Right forelimb (tissue), 1 donor: ENCODE data around the gene UGT1A3.

ENCODE experiments used
- DNase-seq: peaks from one replicate; pipeline ENCODE4 v3.0.0-alpha.2; 2018

Gene UGT1A3

DNA sequence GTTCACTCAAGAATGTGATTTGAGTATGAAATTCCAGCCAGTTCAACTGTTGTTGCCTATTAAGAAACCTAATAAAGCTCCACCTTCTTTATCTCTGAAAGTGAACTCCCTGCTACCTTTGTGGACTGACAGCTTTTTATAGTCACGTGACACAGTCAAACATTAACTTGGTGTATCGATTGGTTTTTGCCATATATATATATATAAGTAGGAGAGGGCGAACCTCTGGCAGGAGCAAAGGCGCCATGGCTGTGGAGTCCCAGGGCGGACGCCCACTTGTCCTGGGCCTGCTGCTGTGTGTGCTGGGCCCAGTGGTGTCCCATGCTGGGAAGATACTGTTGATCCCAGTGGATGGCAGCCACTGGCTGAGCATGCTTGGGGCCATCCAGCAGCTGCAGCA, 31.2 kb downstream of the UGT1A3 start, which contains the start of gene UGT1A1:
Gene UGT1A1 (plus strand): TSS at position 228 of the 400 bp plus-strand sequence. CDS start 18 bp downstream, at position 246.
- DNase-seq, result no peak

DNA sequence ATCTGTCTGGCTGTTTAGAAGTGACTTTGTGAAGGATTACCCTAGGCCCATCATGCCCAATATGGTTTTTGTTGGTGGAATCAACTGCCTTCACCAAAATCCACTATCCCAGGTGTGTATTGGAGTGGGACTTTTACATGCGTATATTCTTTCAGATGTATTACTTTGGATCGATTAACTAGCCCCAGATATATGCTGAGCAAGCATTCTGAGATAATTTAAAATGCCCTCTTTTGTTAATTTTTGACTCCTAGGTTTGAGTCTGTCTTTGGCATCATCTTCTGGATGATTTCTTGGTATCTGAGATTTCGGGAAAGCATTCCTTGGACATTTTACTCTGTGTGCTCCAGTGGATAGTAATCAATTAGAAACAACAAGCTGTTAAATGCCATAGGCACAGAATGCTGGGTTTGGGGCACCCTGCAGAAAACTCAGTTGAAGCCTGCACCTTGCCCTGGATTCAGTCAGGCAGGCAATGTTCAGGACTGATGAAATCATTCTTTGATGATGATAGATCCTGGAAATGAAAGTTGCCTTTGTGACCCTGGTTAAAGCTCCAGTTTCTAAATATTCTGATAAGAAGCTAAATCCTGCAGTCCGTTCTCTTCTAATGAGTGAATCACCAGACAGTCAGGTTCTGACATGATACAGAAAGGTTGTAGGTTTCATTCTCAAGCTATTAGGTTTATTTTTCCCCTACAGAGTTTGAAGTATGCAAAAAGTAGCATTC, 32.4 kb downstream of the UGT1A3 start:
- no peak for DNase-seq

DNA sequence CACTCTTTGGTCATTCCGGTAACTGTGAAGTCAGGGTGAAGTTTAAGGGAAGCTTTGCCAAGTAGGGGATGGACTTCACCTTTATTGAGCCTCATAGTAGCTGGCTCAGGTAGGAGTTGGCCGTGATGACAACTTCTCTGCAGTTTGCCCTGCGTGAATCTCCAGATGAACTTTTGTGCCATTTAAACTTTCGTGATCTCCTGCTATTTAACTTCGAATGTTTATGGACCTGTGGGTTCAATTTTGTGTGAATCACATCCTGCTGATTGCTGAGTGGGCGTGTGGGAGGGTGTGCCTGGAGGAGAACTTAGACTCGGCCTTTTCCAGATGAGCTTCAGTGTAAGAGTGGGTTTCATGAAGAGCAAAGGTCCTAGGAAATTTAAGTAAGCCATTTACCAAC, 35.4 kb downstream of the UGT1A3 start:
- DNase-seq, result no peak

DNA sequence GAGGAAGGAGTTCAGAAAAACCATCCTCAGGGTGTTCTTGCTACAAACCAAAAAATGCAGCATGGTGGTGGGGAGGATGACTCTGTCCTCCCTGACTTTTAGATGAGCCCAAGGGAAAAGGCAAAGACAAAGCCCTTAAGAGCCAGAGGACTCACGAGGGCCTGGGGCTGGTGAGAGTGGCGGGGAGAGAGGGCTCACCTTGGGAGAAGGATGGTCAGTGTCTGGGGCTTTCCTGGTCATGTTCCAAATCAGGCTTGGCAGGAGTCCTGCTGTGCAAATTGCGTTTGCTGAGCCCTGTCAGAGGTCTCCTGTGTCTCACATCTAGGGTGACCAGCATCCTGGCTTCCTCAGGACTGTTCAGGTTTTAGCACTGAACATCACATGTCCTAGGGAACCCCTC, 35.9 kb downstream of the UGT1A3 start:
- DNase-seq, result no peak

DNA sequence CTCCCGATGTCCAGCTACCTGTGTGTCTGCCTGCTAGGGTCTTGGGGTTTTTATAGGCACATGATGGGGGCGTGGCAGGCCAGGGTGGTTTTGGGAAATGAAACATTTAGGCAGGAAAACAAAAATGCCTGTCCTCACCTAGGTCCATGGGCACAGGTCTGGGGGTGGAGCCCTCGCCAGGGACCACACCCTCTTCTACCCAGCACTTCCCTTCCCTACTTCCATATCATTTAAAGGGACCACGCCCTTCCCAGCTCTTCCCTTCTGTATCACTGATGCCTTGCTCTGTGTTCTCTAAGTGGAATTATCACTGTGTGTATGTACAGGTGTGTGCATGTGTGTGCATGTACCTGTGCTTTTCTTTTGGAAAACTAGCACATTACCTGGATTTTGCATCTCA, 37.6 kb downstream of the UGT1A3 start:
- DNase-seq, result no peak

DNA sequence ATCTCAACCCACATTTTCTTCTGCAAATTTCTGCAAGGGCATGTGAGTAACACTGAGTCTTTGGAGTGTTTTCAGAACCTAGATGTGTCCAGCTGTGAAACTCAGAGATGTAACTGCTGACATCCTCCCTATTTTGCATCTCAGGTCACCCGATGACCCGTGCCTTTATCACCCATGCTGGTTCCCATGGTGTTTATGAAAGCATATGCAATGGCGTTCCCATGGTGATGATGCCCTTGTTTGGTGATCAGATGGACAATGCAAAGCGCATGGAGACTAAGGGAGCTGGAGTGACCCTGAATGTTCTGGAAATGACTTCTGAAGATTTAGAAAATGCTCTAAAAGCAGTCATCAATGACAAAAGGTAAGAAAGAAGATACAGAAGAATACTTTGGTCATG, 39.2 kb downstream of the UGT1A3 start:
- no peak for DNase-seq

DNA sequence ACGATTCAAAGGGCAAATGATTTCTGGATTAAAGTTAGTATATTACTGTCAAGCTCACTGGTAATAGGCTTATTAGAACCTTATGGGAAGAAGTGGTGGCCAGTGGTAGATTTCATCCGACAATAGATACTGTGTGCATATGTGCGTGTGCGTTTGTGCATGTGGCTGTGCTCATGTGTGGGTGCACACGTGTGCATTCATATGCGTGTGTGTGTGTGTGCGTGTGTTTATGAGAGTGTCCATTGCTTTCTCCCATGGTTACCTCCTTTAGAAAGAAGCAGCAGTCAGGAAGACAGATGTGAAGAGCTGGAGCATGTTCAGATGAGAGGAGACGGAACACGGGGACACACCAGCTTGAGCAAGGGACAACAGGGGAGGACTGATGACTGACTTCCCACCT, 40.4 kb downstream of the UGT1A3 start:
- no peak for DNase-seq

DNA sequence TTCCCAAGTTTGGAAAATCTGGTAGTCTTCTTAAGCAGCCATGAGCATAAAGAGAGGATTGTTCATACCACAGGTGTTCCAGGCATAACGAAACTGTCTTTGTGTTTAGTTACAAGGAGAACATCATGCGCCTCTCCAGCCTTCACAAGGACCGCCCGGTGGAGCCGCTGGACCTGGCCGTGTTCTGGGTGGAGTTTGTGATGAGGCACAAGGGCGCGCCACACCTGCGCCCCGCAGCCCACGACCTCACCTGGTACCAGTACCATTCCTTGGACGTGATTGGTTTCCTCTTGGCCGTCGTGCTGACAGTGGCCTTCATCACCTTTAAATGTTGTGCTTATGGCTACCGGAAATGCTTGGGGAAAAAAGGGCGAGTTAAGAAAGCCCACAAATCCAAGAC, 43.3 kb downstream of the UGT1A3 start:
- no peak for DNase-seq

DNA sequence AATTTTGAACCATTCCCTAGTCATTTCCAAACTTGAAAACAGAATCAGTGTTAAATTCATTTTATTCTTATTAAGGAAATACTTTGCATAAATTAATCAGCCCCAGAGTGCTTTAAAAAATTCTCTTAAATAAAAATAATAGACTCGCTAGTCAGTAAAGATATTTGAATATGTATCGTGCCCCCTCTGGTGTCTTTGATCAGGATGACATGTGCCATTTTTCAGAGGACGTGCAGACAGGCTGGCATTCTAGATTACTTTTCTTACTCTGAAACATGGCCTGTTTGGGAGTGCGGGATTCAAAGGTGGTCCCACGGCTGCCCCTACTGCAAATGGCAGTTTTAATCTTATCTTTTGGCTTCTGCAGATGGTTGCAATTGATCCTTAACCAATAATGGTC, 43.7 kb downstream of the UGT1A3 start:
- DNase-seq, result no peak

DNA sequence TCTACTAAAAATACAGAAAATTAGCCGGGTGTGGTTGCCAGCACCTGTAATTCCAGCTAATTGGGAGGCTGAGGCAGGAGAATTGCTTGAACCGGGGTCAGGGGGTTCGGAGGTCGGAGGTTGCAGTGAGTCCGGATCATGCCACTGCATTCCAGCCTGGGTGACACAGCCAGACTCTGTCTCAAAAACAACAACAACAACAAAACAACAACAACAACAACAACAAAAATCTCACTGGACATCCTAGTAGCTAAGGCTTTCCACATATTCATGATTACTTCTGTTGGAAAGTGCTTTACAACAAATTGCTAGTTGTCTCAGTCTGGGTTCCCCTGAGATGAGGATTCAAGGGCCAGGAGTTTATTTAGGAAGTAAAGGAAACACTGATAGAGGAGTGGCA, 45.0 kb downstream of the UGT1A3 start:
- no peak for DNase-seq

DNA sequence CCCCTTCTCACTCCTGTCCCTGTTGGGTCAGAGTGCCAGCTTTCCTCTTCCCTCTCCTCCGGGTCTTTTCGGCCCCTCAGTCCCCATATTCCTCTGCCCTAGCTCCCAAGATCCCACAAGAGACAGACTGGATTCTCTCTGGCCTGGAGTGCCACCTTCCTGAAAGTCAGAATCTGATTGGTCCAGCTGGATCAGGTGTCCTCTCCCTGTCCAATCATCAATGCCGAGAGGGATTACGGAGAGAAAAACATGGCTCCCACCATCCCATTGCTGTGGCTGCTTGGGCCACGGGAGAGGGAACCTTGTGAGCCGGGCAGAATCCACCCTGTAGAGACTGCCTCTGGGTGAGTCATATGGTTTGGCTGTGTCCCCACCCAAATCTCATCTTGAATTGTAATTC, 46.6 kb downstream of the UGT1A3 start:
- no peak for DNase-seq

DNA sequence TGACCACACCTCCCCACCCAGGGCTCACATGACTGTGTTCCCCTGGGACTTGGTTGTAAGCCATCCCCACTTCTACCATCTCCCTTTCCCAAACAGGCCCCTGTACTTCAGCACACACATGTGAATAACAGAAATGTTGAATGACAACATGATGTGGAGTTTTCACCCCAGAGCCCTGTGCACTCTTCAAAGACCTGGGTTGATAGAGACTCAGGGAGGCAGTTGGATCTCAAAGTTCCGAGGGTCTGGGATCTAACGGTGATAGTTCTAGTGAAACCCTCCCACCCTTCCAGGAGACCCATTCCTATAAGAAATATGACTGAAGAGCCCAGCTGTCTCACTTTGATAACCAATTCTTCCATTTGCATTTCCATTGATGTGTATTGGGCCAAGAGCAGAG, 49.2 kb downstream of the UGT1A3 start, which contains the start of gene MROH2A:
Gene MROH2A (plus strand): TSS at position 301 of the 400 bp plus-strand sequence. CDS start 1,029 bp downstream, outside the sequence.
- DNase-seq, result no peak

DNA sequence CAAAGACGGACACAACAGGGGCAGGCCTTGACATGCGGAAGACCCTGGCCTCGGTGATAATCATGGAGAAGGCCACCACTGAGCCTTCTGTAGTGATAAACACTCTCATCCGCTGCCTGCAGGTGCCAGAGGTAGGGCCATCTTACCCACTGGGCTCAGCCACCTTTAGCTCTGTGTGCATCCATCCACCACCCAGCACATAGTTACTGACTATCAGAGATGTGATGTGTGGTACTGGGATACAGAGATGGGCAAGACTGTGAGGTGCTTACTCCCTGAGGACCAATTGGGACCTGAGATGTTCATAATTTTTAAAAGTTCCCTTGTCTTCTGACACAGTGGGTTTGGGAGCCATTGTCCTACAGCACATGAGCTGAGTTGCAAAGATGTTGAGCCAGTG, 50.9 kb downstream of the UGT1A3 start:
- DNase-seq, result no peak

DNA sequence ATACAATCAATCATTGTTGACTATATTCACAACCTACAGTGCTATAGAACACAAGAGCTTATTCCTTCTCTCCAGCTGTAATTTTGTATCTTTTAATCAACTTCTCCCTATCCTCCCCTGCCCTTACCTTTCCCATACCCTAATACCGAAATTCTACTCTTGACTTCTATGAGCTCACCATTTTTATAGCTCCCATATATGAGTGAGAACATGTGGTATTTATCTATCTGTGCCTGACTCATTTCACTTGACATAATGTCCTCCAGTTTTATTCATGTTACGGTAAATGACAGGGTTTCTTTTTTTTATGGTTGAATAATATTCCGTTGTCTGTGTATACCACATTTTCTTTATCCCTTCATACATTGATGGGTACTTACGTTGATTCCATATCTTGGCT, 51.9 kb downstream of the UGT1A3 start:
- no peak for DNase-seq

DNA sequence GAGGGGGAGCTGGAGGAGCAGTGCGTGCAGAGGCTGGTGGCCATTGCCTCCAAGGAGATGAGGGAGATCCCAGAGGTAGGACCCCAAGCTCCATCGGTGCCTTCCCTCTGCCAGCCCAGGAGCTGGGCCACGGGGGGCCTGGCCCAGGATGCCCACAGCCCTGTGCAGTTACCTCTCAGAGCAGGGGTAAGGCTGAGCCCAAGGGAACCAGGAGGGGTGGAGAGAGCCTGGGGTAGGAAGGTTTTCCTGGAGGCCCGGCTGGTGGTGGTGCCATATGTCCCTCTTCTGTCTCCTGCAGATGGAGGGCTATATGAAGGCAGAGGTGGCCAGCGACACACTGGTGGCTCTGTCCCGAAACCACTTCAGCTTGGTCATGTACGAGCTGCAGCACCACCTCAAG, 60.7 kb downstream of the UGT1A3 start:
- no peak for DNase-seq

DNA sequence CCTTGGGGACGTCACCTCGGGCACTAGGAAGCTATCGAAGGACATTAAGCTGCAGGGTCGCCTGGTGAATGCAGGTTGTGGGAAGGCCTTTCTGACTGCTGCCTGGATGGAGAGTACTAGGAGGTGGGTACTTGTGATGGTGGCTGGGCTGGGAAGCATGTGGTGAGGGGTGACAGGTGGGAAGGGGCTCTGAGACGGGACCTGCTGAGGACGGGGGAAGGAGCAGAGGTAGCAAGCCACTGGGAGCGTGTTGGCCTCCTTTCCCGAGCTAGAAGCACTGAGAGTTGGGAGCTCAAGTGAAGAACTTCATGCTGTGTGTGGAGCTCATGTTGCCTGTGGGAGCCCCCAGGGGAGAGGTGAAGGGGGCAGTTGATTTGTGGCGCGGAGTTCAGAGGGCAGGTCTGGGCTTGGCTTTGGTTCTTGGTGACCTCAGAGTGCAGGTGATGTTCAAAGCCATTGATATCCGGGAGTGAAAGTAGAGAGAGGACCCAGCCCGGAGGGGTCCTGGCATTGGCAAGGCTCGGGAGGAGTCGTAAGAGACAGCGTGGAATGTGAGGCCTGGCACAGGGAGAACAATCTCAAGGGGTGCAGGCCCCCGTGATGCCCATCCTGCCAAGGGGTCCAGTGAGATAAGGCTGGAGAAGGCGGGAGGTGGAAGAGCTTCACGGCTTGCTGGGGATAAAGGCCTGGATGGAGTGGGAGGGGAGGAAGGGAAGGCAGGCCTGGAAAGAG, 62.5 kb downstream of the UGT1A3 start:
- DNase-seq, result no peak

DNA sequence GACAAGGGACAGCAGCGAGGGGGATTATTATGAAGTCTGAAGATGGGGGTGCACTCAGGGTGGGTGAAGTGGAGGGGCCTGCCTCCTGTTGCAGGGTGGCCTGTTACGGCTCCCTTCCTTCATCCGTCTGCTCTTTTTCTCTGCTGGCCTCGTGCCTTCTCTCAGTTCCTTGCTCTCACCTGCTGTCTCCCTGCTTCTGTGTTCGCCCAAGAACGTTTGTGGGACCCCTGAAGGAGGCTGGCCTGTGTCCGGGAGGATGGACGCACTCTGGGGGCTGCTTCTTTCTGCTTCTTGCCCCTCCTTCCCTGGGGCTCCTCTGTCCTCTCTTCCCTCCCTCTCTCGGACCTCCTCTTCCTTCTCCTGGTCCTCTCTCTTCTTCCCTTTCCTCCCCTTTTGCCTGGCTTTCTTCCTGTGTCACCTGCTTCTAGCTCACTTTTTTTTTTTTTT, 63.1 kb downstream of the UGT1A3 start:
- no peak for DNase-seq

DNA sequence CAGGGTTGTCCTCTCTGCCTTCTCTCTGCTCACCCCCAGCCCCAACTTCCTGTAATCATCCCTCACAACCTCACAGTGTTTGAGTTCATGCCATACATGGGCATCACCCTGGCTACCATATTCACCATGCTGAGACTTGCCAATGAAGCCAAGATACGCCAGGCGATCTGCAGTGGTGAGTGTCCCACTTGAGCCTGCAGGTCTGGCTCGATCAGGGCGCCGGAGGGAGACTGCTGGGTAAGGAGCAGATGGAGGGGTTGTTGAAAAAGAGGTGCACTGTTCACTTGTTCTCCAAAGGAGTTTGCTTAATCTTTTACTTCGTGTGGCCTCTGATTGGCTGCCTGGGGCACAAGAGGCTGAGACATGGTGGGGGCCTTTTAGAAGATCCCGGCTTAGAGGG, 63.9 kb downstream of the UGT1A3 start:
- no peak for DNase-seq

DNA sequence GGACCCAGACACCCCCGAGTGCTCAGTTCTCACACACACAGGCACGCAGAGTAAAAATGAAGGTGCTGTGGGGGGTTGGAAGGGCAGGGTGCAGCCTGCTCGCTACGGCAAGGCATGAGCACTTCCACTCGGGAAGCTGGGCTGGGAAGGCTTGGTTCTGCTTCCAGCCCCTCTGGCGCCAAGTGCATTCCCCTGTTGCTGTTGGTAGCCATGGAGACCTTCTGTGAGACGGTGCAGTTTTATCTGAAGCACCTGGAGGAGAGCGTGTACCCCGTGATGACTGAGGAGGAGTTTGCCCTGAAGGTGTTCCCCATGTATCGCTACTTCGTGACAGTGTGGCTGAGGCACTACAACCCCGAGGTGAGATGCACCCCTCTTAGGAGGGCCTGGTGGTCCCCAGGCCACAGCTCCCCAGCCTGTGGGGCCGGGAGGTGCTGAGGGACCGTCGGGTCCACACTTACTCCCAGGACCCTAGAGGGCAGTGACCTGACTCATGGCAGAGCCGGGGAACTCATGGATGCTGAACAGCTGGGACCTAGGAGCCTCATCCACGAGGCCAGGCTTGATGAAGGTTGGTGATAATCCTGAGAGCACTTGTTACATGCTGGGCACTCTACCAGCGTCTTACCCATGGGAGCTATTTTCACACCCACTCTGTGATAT, 64.8 kb downstream of the UGT1A3 start:
- no peak for DNase-seq

DNA sequence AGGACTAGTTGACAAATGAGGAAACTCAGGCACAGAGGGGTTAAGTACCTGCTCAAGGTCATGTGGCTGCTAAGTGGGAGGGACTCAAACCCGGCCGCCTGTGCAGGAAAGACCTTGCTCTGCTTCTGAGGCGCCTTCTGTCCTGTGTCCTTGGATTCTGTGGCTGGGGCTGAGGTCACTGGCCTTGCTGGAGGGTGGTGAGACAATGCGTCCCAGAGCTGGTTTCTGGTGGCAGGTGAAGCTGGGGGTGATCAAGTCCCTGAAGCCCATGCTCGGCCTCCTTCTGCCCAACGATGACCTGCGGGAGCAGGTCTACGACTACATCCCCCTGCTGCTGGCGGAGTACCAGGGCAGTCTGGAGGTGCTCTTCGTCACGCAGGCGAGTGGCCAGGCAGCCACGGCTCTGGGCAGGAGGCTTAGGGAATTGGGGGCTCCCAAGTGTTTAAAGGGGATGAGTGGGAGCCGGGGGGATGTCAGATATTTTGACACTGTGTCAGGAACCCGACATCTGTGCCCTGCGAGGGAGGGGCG, 65.4 kb downstream of the UGT1A3 start:
- no peak for DNase-seq

DNA sequence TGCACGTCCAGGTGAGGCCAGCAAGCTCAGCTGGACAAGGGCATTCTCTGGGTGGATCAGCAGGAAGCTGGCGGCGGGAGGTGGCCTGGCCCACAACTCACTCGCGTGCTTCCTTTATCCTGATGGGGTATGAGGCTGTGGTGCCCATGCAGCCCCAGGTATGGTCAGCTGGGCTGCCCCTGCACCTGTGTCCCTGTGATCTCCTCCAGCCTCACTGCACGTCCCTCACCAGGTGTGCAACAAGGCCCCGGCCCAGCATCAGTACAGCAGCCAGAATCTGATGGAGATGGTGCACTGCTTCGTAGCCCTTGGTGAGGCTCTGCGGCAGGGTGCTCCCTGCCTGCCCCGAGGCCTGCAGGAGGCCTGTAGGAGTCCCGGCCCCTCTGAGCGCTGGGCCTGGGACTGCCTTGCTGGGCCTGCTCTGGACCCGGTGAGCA, 66.9 kb downstream of the UGT1A3 start:
- no peak for DNase-seq

DNA sequence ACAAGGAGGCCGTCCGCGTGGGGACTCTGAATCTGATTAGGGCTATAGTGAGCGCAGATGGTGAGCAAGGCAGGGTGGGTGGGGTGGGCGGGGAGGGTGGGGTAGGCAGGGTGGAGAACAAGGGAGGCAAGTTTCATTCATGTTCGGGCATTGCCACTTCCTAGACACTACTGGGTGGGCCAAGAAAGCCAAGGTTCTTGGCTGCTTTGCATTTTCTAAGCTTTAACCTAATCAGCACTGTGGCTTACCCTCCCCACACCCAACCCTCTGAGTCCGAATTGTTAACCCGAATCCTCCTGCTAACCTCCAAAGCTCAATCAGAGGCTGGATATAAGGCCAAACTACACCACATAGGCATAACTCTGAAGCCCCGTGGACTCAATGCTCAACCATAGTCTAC, 67.4 kb downstream of the UGT1A3 start:
- no peak for DNase-seq

DNA sequence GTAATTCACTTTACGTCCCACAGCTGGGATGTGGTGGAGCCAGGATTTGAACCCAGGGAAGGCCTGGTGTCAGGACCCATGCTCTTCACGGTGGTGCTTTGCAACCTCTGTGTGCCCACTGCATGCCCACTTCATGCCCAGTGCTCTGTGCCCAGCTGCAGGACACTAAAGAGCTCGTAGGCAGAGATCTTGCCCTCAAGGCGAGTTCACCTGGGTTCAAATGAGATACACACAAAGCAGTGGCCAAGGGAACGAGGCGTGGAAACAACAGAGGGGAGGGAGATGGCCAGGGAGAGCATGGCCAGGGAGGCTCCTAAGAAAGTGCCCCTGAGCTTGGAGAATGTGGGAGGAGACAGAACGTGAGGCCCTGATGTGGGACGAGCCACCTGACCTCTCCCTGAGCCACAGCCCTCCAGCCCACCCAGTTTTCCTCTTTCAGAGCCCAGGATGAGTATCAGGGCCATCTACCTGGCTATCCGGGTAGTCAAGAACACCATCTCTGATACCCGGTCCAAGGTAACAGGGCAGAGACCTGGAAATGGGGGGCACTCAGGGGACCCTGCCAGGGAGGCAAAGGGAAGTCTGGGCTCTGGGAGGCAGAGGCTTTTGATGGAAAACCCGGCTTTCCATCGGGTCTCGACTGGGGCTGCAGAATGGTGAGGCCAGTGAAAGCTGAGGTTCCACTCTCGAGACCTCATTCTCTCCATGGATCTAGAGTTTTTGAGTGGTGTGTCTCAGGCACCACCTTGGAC, 69.7 kb downstream of the UGT1A3 start:
- DNase-seq, result no peak
